GM18519 (cell line): Measurements from ENCODE around the gene CASP7.
"Not testable (repeated sequence)": the region's sequence is repeated elsewhere in the genome, so short reads cannot be mapped to it uniquely, and the experiment has no call there.

Source experiments
- ATAC-seq: cut with Tn5 transposase; IDR thresholded peaks from one replicate; pipeline ENCODE4 v1.9.1; 2021; ENCODE audit warnings: mild to moderate bottlenecking, moderate library complexity; ENCODE audit not compliant: unreplicated experiment, low FRiP score

Gene CASP7

DNA sequence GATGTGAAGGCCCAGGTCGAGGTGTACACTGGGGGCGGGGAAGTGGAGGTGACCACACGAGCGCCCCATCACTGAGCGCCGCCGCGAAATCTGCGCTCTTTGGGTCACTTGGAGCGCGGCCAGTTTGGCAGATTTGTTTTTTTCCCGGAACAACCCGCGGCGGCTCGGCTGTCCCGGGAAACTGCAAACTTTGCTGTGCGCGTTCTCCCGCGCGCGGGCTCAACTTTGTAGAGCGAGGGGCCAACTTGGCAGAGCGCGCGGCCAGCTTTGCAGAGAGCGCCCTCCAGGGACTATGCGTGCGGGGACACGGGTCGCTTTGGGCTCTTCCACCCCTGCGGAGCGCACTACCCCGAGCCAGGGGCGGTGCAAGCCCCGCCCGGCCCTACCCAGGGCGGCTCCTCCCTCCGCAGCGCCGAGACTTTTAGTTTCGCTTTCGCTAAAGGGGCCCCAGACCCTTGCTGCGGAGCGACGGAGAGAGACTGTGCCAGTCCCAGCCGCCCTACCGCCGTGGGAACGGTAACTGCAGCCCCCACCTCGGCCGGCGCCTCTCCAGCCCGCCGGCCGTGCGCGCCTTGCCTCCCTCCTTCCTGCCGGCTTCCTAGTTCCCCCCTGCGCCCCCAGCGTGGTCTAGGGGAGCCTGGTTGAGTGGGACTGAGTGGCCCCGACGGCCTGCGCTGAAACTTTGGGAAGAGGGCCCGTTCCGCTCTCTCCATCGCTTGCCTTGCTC is at the start of gene CASP7:
CASP7 (plus strand) TSS at position 450 of the 727 bp plus-strand sequence. CDS start 17,582 bp downstream, outside the sequence.
- peak; percentile 52 for ATAC-seq

DNA sequence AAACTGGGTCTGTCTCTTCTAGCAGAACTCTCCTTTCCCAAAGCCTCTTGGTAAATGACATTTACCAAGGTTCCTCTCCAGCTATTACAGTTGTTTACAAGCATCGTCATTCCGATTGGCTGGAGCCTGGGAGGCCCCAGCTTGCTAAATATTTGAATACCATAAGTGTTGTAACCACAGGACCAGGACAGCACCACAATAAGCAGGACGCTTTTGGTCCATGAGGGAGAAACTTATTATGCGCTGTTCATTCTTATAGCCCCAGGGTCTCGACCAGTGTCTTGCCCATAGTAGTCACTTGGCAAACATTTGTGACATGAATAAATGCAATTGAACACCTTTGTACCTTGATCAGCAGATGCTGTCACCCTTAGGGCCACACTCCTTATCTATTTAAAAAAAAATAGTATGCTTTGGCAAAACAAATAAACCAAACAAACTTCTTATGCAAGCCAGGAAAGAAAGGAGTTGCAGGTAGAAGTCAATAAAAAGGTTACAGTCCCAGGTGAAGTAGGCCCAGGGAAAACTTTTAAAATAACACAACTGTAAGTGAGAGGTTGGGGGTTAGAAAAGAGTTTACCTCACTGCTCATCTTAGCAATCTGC is 48.7 kb upstream of the CASP7 start:
- no peak for ATAC-seq

DNA sequence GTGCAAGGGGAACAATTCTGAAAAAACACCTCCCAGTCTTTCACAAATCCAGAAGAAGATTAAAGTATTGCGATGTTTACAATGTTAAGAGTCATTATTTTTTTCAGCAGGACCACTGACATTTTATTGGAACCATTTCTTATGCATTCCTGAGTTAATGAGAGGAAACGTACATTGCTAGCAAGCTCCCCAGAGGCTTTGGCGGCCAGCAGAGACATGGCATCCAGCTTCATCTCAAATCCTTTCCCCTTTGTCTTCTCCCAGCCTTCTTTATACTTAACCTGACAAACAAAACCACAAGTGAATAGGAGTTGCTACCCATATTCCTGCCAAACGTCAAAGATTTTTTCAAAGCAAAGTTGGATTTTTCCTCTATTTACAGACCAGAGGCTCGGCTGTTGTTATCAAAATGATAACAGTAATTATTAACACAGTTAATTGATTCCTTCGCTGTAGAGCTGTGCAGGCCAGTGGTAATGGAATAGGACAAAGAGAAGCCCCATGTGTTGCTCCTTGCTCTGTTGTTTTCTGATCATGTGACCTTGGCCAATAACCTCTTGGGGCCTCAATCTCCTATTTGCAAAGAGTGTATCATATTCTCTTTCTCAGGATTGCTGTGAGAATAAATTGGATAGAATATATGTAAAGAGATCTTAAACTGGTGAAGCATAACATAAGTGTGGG is 47.9 kb upstream of the CASP7 start:
- ATAC-seq, result no peak

DNA sequence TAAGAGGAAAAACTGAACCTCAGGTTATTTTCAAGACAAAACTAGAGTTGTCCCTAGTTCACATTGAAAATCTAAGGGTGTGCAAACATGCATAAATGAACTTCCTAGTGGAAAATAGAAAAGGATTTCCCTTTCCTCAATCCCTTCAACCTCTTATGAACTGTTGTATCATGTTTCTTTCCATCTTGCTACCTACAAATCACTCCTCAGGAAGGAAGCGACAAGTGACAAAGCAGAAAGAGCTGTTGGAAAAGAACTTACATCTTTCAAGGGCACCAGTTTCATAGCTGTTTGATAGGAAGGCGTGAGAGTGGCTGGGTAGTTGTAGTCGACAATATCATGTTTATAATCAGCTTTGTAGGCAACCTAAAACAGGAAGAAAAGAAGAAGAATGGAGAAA is 39.7 kb upstream of the CASP7 start:
- ATAC-seq, result no peak

DNA sequence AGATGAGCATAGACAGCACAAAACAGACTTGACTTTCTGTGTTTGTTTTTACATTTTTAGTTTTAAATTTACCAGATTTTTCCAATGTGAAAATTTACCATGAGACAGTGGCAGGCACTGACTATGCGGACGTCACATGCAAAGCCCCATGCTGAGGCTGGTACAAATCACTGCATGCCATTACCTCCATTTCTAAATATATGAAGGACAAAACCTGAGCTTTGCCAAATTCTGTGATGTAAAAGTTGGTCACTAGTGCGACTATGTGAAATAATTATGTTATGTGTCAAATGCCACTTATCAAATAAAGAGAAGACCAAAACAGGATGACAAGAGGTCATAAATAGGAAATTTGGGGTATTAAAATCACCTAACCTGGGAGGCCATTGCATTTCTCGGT is 38.0 kb upstream of the CASP7 start:
- no peak for ATAC-seq

DNA sequence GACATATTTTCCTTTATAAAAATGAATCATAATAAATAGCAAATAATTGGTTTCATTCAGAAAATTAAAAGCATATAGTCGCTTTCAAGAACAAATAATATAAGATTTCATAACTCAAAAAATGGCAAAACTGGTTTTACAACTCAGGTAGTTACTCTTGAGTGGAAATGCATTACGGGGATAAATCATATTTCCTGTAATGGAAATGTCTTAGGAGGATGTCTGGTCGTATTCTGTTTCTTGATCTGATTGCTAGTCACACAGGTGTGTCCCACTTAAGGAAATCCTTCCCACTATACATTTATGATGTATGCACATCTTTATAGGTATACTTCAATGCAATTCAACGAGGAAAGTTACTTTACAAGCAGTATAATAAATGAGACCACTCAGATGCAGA is 36.5 kb upstream of the CASP7 start:
- no peak for ATAC-seq

DNA sequence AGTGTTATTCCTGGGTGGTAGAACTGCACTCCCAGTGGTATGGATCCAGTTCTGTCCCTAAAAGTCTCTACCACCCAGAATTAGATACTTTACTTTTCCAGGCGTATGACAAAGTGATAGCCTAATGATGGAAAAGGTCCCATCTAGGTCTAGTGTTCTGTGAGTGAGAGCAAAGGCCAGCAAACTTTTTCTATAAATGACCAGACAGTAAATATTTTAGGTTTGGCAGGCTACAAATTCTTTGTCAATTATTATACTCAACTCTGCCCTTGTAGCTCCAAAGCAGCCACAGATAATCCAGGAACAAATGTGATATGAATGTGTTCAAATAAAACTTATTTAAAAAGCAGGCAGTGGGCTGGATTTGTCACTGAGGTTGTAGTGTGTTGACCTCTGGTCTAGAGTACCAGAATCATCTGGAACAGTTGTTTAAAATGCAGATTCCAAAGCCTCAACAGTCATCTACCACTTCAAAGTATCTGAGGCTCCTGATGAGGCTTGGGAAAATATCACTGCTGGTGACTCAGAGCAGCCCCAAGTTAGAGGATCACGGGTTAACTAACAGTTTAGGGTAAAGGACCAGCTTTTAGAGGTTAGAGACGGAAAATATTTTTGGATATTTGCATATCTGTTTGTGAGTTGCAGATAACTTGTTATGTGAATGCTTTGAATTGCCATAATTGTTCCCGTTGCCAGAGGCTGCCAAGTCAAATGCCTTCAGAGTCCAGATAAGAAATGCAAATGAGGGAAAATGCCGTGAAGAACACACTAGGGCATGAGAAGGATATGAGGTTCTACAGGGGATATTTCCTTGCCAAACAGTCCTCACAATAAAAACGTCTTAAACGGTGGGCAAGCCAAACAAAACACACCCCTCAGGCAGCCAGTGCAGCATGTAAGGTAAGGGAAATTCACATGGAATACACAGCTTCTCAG is 35.3 kb upstream of the CASP7 start:
- ATAC-seq, result no peak

DNA sequence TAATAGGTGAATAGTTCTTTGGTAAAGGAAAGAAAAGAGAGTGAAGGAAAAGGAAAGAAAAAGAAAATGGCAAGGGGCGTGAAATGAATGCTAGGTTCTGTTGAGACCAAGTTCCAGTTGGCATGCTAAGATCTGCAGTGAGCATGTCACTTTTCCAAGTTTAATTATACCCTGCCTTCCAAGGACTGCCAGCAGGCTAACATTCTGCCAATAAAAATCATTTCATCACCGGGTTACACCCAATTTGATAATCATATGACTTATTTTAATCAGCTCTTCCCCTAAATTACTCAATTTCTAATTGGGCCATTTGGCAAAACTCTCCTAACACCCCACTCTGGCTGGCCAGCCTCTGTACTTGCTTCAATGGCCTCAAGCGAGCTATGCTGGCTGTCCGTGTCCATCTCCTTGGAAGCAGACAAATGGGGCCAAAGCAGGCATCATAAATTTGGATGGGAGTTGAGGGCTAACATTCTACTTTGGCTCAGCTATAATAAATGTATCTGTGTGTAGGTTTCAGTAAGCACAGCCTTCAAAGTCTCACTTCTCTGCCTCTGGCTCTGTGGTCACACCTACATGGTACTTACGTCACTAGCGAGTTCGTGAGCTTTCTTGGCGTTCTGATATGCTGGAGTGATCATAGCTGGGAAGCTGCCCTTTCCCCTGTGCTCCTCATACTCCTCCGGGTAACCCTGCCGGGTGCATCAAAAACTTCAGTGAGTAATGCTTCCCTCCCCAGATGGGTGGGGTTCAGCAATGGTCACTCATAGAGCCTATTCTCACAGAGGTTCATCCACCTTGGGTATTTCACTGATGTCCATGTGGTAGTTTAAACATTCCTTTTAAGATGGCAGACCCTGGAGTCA is 33.1 kb upstream of the CASP7 start:
- no peak for ATAC-seq

DNA sequence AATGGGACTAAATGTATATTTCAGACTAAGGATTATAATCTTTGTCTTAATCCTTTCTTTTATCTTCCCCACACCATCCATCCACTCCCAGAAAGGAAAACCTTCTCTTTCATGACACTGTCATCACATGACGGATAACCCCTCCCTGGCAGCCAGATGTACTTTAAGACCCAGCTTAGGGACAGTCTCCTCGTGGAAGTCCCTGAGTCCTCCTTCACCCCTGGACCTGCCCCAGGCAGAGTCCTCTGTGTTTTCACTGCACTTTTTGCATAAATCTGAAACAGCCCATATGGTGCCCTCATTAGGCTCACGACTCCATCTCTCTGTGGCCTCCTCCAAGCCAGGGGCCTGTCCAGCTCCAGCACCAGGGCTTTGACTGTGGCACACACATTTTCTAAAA is 31.9 kb upstream of the CASP7 start:
- ATAC-seq, result no peak

DNA sequence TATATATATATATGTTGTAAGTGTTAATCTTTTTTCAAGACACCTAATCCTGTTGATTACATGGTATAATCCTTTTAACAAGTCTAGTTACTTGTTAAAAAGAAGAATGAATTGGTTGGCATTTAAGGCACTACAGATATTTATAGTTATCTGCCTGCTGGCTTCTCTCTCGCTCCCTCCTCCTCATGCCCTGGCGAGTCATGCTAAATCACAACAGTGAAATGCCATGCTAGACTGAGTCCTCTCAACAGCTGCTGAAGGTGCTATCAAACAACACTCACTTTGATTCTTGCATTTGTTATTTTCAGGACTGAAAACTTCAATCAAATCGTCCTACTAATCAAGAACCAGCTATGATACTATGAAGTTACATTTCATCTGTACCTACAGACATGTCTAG is 31.2 kb upstream of the CASP7 start:
- ATAC-seq, result no peak

DNA sequence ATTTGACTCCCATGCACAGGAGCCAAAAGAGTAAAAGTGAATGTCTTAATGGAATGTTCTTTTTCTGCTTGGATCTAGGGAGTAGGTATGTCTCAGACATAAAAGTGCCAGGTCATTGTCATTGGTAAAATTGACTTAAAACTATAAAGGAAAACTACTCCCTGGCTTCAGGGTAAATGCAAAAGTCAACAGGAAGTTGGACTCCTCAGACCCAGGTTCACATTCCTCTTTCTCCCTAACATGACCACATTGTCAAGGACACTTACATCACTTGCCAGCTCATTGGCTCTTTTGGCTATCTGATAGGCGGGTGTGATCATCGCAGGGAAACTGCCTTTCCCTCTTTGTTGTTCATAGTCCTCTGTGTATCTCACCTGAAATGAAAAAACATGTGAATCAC is 29.5 kb upstream of the CASP7 start:
- ATAC-seq, result no peak

DNA sequence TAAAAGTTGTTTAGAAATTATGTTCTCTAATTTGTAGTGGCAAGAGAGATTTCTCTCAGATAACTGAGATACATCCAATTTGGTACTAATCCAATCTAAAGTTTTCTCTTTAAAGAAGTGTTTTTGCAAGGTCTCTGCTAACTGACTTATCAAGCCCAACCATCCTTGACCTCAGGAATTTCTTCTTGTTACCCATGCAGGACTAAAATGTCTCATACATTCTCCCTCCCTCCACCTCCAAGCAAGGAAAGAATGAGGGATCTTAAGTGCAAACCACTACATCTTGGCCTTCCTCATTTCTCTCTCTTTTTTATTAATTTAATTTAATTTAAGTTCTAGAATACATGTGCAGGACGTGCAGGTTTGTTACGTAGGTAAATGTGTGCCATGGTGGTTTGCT is 28.7 kb upstream of the CASP7 start:
- no peak for ATAC-seq

DNA sequence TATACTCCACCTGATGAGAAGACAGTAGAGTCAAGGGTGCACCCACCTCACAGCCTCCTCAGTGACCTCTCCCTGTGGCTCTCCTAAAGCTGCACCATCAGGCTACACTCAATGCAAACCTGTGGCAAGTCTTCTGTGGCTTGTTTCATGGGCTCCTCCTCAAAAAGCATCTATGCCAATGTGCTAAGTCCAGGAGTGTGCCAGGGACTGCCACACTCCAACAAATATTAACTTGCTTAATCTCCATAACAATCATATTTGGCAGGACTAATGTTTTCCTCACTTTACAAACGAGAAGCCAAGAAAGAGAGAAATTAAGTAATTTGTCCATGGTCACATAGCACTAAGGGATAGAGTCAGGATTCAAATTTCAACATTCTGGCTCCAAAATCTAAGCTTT is 27.8 kb upstream of the CASP7 start:
- no peak for ATAC-seq

DNA sequence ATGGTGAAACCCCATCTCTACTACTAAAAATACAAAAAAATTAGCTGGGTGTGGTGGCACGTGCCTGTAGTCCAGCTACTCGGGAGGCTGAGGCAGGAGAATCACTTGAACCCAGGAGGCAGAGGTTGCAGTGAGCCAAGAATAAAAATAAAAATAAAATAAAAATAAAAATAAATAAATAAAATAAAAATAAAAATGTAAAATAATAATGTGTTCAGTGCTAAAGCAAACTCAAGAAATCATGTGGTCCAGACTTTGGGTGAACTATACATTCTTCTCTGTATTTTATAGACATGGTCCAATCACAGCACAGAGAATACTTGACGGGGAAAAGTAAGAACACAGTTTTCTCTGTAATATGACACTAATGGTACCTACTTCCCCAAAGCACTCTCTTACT is 27.3 kb upstream of the CASP7 start:
- not testable (repeated sequence) for ATAC-seq

DNA sequence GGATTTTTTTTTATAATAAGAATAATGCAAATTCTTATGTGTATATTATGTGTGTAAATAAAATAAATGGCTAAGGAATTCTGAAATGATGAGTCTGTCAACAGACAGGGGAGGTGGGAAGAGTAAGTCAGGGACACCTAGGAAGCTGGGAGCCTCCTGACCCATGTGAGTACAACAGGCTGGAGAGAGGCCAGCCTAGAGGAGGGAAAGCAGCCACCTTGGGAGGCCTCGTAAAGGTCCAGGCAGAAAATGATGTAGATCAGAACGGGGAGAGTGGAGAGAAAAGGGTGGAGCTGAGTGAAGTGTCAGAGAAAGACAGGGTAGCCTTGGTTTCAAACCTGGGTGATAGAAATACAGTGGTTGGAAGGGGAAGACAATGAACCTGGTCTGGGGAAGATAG is 22.8 kb upstream of the CASP7 start:
- no peak for ATAC-seq

DNA sequence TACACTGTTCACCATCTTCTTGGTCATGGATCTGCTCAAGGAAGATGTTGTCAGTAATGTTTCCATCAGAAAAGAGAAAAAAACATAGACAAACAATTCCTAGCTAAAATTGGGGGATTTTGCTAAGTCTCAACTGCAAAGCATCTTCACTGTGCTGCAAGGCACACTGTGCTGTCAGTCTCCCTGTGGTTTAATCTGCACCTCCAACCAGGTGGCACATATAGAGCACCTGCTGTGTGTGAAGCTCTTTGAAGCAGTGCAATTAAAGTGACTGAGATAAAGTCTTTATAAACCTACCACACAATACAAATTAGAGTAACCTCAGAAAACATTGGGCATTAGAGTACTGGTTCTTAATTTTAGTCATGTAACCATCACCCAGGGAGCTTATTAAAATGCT is 22.2 kb upstream of the CASP7 start:
- no peak for ATAC-seq

DNA sequence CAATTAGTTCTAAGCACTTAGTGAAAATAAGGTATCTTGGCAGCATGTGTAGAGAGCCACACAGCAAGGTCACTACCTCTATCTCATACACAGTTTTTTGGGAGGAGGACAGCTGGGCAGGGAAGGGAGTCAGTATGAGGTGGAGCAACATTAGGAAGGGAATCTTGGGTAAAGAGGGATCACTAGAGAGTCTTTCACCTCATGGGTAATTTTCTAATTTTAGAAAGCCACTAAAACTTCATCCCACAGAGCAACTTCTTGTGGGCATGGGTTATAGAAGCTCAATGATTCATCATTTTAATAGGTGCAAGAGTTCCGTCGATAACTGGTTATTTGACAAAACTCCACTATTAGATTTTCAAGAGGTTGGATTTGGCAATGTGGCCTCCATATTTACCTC is 18.4 kb upstream of the CASP7 start:
- no peak for ATAC-seq

DNA sequence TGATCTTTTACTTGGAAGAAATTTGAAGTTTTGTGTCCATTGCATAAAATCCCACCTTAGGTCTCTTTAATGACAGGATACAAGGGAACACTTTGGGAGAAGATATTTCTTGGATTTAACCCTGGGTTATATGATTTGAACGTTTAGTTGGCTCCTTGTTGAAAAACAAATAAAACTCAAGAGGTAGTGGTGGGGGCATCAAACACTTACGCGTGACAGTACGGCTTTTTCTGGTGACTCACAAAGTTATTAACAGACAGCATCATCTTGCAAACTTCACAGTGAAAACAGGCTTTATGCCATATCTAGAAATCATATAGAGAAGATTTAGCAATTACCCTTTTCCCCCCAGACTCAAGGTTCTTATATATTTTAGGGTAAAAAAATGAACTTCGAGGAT is 16.6 kb upstream of the CASP7 start:
- ATAC-seq, result no peak

DNA sequence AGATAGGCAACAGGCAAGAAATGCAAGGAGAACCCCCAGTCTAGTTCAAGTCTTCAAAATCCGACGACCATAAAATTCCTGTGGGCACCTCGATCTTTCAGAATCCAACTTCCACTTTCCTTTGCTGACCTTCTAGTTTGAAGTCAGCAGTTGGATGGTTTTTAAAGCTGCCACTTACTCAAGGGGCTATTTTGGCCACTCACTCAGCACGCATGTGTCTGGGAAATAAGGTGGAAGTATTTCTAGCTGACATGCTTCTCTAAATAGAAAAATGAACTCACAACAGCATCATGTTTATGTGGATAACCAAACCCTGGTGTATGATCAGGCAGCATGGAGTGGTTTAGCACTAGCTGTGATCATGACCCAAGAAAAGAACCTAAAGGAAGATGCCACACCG is 15.8 kb upstream of the CASP7 start, which contains the start of gene NRAP:
NRAP (minus strand) TSS at position 134 of the 400 bp plus-strand sequence. CDS start 159 bp downstream, outside the sequence.
- no peak for ATAC-seq

DNA sequence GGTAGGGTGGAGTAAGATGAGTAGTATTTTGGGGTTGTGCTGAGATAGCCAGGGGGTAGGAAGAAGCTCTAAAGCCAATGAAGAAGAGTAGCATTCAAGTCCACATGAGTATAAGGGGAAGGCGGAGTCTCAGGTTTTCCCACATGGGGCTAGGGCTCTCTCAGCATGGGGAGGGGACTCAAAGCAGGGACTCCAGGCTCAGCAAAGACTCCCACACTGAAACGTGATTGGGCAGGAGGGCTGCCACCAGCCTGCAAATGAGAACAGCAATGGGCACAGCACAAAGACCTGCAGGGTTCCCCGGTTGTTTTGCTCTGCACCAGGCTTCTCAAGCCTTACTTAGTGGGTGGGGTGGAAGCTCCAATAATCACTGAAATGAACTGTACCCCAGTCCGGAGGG is 14.4 kb upstream of the CASP7 start:
- no peak for ATAC-seq
